OCI-LY1 (cell line): Measurements from ENCODE around the gene CRTAP.

Source experiments
- EZH2 ChIP-seq: fragments of 200-600 bp; sonication (generic), shearing (Covaris generic); IDR thresholded peaks from 2 replicates; pipeline ENCODE4 v1.8.0; 2017; ENCODE audit warnings: borderline replicate concordance, mixed run types, mild to moderate bottlenecking, antibody characterized with exemption, low read length, moderate library complexity, mixed read lengths
- TF ChIP-seq, protein P1 (sequence below): fragments of 200-600 bp; sonication (generic), shearing (Covaris generic); IDR thresholded peaks from 2 replicates; pipeline ENCODE4 v1.5.1; 2017; ENCODE audit warnings: mild to moderate bottlenecking, antibody characterized with exemption, low read length, moderate library complexity, mixed read lengths

DNA sequence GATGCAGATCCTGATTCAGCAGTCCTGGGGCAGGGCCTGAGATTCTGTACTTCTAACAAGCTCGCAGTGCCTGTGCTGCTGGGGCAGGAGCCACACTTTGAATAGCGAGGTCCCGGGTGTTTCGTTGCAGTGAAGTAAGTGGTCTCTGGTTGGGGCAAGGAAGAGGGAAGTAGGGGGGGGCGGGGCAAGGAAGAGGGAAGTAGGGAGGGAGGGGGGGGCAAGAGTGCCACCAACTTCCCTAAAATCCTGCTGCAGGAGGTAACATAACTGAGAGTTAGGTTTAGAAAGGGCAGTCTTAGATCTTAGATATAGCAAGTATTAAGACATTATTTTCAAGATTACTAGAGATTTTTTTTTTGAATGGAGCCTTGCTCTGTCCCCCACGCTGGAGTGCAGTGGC, 35.5 kb downstream of the CRTAP start:
- TF ChIP-seq, protein P1, sequence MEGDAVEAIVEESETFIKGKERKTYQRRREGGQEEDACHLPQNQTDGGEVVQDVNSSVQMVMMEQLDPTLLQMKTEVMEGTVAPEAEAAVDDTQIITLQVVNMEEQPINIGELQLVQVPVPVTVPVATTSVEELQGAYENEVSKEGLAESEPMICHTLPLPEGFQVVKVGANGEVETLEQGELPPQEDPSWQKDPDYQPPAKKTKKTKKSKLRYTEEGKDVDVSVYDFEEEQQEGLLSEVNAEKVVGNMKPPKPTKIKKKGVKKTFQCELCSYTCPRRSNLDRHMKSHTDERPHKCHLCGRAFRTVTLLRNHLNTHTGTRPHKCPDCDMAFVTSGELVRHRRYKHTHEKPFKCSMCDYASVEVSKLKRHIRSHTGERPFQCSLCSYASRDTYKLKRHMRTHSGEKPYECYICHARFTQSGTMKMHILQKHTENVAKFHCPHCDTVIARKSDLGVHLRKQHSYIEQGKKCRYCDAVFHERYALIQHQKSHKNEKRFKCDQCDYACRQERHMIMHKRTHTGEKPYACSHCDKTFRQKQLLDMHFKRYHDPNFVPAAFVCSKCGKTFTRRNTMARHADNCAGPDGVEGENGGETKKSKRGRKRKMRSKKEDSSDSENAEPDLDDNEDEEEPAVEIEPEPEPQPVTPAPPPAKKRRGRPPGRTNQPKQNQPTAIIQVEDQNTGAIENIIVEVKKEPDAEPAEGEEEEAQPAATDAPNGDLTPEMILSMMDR = no peak
- no peak for TF ChIP-seq EZH2
